Stimulated activated CD4-positive, alpha-beta T cell treated with anti-CD3 and anti-CD28 coated beads, Interleukin-2, amount 100 ng/mL, for 4 hours (primary cell): Measurements from ENCODE around the gene RSPH10B.
"Not testable (repeated sequence)": the region's sequence is repeated elsewhere in the genome, so short reads cannot be mapped to it uniquely, and the experiment has no call there.

ENCODE experiments used
- DNase-seq: peaks from one replicate; pipeline ENCODE4 v3.0.0-alpha.2; 2020; ENCODE audit warnings: low read depth

RSPH10B gene

DNA sequence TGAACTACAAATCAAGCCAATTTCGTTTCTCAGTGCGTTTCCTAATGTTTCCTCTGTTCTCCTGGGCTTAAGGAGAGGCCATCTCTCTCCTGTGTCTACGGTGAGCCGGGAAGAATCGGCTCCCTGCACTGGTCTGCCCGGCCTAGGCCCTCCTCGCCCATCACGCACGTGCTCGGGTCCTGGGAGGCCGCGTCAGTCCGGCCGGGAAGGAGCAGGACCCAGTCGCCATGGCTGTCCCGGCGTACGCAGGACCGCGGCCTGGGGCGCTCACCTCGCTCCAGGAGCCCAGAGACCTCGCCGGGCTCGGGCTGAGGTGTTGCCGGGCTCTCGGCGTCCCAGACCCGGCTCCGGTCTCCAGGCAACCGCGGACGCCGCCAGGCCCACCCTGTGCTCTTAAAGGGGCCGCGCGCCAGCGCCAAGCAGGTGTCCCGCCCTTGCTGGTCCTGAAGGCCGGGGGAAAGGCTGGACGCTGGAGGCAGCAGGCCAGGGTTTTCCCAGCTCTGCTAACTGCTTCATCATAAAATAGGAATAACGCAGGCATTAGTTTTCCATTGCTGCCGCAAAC is at the start of gene RSPH10B:
Gene RSPH10B, minus strand, starts transcription at position 343 of the 565 bp plus-strand sequence. CDS start 3,573 bp downstream, outside the sequence.
- not testable (repeated sequence) for DNase-seq

DNA sequence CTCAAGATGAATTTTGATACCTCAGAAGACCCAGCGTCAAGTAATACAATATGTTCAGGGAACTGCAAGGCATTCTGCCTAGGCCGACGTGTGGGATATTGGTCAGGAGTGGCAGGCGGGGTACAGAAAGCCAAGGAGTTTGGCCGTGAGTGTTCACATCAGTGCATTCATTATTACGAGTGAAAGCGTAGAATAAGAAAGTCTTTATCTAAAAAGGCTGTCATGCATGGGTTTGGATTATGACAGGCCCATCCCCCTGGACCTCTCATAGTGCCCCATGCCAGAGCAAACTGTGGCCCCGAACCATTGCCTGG is 46.1 kb upstream of the RSPH10B start:
- no peak for DNase-seq

DNA sequence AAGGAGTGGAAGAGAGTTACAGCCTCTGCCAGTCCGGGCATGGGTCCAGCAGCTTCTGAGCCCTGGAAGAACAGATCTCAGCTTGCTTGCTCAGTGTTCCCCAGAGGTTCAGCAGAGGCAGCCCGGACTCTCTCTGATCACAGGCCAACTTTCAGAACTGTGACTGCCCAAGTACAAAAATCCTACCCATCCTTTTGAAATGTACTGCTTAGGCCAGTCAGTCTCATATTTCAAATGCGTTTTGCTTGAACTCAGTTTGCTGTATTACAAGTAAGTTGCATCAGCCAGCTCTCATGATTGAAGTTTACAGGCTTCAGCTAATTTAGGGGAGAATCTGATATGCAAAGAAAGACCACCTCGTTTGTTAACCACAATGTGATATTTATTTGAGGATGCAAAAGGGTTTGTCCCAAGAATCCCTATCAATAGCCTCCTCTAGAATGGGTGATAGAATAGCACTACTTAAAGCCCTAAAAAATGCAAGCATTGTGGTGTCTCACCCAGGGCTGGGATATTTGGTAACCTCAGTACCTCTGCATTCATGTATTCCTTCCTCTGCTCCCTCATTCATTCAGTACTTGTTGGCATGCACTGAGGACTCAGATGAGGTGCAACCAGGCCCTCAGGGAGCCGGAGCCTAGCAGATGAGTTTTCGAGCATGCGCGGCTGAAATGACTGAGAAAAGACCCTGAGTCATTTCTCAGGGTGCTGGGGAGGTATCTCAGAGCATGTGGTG is 45.6 kb upstream of the RSPH10B start:
- no peak for DNase-seq

- no peak for DNase-seq
These were observed 42.0 kb upstream of the RSPH10B start for GRCh38 chr7:6012355-6013104.

GRCh38 chr7:6011541-6011940 is 41.1 kb upstream of the RSPH10B start:
- no peak for DNase-seq

DNA sequence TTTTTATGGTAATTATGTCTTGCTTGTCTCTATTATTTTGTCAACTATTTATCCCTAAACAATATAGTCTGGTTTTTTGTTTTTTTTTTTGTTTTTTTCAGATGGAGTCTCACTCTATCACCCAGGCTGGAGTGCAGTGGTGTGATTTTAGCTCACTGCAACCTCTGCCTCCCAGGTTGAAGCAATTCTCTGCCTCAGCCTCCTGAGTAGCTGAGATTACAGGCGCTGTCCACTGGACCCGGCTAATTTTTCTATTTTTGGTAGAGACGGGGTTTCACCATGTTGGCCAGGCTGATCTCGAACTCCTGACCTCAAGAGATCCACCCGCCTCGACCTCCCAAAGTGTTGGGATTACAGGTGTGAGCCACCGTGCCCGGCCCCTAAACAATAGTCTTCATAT is 39.9 kb upstream of the RSPH10B start:
- not testable (repeated sequence) for DNase-seq

DNA sequence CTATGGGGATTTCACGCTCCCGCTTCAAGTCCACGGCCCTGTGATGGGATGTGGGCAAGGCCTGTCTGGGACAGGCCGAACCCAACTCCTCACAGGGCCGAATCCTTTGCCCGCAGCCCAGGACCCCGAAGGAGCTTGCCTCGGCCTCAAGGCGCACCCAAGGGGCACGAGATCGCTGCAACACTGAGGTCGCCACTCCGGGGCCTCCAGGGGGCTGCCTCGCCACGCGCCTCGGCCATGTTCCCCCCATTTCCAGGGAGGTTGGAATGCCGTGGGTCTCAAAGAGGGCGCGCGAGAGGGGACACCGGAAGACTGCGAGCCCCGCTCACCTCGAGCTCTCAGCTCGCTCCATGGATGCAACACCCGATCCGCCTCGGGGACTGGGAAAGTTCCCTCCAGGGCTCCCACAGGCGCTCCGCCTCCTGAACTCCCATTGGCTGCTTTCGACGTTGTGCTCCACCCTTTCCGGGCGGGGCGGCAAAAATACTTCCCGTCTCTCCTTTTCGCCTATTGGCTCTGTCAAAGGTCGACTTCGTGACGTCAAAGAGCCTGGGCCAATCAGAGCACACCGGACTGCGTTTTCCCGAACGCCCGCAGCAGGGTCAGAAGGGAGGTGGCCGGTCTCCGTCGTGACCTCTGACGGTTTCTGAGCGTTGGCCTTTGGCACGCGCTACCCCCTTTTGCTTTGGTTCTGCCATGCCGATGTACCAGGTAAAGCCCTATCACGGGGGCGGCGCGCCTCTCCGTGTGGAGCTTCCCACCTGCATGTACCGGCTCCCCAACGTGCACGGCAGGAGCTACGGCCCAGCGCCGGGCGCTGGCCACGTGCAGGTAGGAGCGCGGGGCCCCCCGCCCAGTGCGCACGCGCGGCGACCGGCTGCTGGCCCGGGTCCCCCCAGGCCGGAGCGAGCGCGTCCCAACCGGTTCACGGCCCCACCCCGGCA is 38.5 kb upstream of the RSPH10B start, which contains the start of the genes AIMP2 and PMS2:
Gene AIMP2, plus strand, starts transcription at position 605 of the 944 bp plus-strand sequence. Its CDS starts 92 bp downstream, at position 697.
Gene PMS2, minus strand, starts transcription at position 382 of the 944 bp plus-strand sequence. Its CDS starts 30 bp downstream, at position 352.
- DNase-seq: peak; percentile 97

DNA sequence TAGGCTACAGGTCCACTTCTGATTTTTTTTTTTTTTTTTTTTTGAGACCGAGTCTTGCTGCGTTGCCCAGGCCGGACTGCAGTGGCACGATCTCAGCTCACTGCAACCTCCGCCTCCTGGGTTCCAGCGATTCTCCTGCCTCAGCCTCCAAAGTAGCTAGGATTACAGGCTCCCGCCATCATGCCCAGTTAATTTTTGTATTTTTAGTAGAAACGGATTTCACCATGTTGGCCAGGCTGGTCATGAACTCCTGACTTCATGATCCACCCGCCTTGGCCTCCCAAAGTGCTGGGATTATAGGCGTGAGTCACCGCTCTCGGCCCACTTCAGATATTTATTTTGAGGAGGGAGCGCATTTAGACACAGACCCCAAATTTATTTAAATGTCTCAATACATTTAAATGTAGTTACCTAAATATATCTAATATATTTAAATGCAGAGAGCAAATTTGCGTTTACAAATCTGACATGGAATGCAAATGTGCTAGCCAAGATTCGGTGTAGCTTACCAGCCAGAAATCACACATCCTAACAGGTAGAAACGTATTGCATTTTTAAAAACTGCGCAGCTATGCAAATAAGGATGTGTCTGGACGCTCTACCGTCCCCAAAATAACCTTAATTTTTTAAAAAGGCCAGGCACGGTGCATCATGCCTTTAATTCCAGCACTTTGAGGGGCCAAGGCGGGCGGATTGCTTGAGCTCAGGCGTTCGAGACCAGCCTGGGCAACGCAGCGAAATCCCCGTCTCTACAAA is 37.5 kb upstream of the RSPH10B start:
- DNase-seq: not testable (repeated sequence)

DNA sequence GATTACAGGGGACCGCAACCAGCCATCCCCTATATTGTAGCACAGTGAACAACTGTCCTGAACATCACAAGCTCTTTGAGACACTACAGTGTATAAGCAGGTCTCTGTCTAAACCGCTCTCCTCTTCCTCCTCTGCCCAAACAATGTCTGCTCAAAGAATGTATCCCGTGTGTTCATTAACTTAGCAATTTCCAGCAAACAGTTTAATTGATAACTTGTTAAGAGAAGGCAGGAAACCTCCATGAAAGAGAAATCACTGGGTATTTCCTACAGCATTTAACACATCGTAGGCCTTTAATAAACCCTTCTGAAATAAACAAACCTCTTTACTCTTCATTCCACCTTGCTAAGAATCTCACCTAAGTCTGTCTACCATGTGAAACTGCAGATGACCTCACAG is 36.9 kb upstream of the RSPH10B start:
- DNase-seq: no peak

DNA sequence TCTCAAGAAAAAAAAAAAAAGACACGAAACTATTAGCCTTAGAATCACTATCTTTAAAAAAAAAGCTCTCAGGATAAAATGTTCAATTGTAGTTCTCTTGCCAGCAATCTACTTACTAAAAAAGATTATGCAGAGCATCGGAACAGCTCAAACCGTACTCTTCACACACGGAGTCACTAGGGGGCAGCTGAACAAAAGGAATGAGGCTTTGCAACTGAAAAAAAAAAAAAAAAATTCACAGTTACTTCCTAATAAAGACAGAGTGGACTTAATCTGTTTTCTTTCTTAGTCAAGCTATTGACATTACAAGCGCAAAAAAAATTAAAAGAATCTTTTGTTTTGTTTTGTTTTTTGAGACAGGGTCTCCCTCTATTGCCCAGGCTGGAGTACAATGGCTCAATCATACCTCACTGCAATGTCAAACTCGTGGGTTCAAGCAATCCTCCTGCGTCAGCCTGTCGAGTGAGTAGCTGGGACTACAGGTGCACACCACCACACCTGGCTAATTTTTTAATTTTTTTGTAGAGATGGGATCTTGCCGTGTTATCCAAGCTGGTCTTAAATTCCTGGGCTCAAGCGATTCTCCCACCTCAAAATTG is 26.8 kb upstream of the RSPH10B start:
- DNase-seq: peak; percentile 41

GRCh38 chr7:5987061-5987460 is 16.6 kb upstream of the RSPH10B start:
- not testable (repeated sequence) for DNase-seq

- DNase-seq: not testable (repeated sequence)
These were observed 9.3 kb upstream of the RSPH10B start for GRCh38 chr7:5979680-5980314.

DNA sequence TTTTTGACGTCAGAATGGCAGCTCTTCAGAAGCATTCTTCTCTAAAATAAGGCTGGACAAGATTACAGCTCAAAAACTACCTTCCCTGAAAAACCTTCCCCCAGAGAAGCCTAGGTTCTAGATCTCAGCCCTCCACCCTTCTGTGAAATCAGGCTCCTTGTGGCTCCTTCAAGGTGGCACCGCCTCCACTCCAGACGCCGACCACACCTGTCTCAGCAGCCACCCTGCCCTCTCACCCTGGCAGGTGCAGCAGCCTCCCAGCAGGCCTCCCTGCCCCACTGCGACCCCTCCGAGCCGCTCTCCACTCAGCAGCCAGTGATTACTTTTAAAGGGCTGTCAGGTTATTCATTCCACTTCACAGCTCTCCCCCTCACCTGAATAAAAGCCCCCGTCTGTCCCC is 3.1 kb upstream of the RSPH10B start:
- not testable (repeated sequence) for DNase-seq

DNA sequence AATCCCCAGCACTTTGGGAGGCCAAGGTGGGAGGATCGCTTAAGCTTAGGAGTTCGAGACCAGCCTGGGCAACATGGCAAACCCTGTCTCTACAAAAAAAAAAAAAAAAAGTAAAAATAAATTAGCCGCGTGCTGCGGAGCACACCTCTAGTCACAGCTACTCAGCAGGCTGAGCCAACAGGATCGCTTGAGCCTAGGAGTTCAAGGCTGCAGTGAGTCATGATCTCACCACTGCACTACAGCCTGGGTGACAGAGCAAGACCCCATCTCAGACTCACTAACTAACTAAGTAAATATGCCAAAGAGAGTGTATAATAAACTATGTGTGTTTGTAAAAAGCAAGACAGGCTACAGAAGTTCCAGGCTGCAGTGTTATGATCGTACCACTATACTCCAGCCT is 6.7 kb downstream of the RSPH10B start:
- DNase-seq: not testable (repeated sequence)

- not testable (repeated sequence) for DNase-seq
These were observed 7.3 kb downstream of the RSPH10B start for GRCh38 chr7:5963205-5963604.

GRCh38 chr7:5934945-5935450 is 35.5 kb downstream of the RSPH10B start:
- not testable (repeated sequence) for DNase-seq

DNA sequence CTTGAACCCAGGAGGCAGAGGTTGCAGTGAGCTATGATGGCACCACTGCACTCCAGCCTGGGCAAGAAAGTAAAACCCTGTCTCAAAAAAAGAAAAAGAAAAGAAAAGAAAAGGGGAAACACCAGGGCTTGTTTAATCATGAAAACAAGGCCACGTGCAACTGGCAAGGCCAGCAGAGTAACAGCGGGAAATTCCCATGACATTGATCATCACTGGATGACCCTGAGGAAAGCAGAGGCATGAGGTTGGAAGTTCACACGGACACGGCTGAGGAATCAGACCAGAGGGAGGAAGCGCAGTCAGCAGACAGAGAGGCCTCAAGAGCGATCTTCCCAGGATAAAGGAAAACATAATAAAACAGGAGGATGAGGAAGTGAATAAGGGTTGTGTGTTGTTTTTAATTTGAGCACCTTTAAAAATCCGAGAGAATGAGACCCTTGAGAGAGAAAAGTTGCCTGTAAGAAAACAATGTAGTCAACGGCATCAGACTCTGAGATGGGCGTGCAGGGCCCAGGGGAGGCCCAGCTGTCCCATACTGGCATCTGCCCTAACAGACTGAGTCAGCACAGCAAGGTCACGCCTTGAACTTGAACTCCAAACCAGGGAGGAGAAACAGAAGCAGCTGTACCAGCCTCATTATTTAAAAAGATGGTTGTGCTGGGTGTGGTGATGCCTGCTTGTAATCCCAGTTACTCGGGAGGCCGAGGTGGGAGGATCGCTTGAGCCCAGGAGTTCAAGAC is 38.4 kb downstream of the RSPH10B start:
- DNase-seq: not testable (repeated sequence)

DNA sequence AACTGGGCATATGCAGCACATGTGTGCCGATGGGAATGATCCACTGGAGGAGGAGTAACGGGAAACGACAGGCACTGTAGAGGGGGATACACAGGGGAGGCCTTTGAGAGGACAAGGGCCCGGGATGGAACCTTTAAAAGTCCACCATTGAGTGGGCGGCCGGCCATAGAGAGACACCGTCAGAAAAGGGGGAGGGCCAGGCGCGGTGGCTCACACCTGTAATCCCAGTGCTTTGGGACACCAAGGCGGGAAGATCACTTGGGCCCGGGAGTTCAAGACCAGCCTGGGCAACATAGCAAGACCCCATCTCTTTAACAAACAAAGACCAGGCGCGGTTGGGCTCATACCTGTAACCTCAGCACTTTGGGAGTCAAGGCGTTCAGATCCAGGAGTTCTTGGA is 39.2 kb downstream of the RSPH10B start:
- DNase-seq: not testable (repeated sequence)

- not testable (repeated sequence) for DNase-seq
These were observed 40.2 kb downstream of the RSPH10B start for GRCh38 chr7:5930290-5930689.
